H9 (cell line): ENCODE data around the gene GABBR2. TPM values are rescaled to one million over a fixed set of nuclear protein-coding genes. Genes with fewer than 3 reads are reported as not detected.

Source experiments
- DNase-seq: peaks from one replicate; pipeline ENCODE4 v3.0.0-alpha.2; 2017
- H2AFZ ChIP-seq: one replicate; pipeline ENCODE4 v1.6.1; 2013; ENCODE audit warnings: mild to moderate bottlenecking, low read length, control low read depth, moderate library complexity
- H2AK5ac ChIP-seq: 2 replicates; pipeline ENCODE4 v1.6.1; 2013; ENCODE audit warnings: low read length, control low read depth, mixed read lengths; ENCODE audit not compliant: insufficient read length
- H2BK120ac ChIP-seq: one replicate; pipeline ENCODE4 v1.6.1; 2013; ENCODE audit warnings: low read depth, mild to moderate bottlenecking, low read length, control low read depth, inconsistent platforms; ENCODE audit not compliant: poor library complexity, severe bottlenecking
- H2BK12ac ChIP-seq: 2 replicates; pipeline ENCODE4 v1.6.1; 2013; ENCODE audit warnings: low read length, control low read depth, mixed read lengths, low read depth; ENCODE audit not compliant: insufficient read length
- H2BK15ac ChIP-seq: 2 replicates; pipeline ENCODE4 v1.6.1; 2013; ENCODE audit warnings: low read depth, low read length, control low read depth
- H2BK20ac ChIP-seq: one replicate; pipeline ENCODE4 v1.6.1; 2013; ENCODE audit warnings: low read depth, mild to moderate bottlenecking, low read length, control low read depth, inconsistent platforms; ENCODE audit not compliant: poor library complexity, severe bottlenecking
- H2BK5ac ChIP-seq: 2 replicates; pipeline ENCODE4 v1.6.1; 2013; ENCODE audit warnings: low read length, control low read depth, mixed read lengths; ENCODE audit not compliant: insufficient read length
- H3K14ac ChIP-seq: 2 replicates; pipeline ENCODE4 v1.6.1; 2013; ENCODE audit warnings: low read length, control low read depth; ENCODE audit not compliant: insufficient read depth
- H3K18ac ChIP-seq: 2 replicates; pipeline ENCODE4 v1.6.1; 2013; ENCODE audit warnings: low read depth, mild to moderate bottlenecking, mixed read lengths, low read length, control low read depth; ENCODE audit not compliant: insufficient read length
- H3K23ac ChIP-seq: 2 replicates; pipeline ENCODE4 v1.6.1; 2013; ENCODE audit warnings: low read length, control low read depth, mixed read lengths, low read depth; ENCODE audit not compliant: insufficient read length
- H3K23me2 ChIP-seq: 2 replicates; pipeline ENCODE4 v1.6.1; 2013; ENCODE audit warnings: low read depth, mild to moderate bottlenecking, mixed read lengths, low read length, control low read depth; ENCODE audit not compliant: insufficient read length, poor library complexity, severe bottlenecking
- H3K27ac ChIP-seq: 2 replicates; pipeline ENCODE4 v1.5.1; 2013; ENCODE audit warnings: low read length, control low read depth, mixed read lengths, low read depth; ENCODE audit not compliant: insufficient read length
- H3K27me3 ChIP-seq: 2 replicates; pipeline ENCODE4 v1.6.1; 2013; ENCODE audit warnings: low read length, control low read depth, inconsistent platforms; ENCODE audit not compliant: insufficient read depth
- H3K4ac ChIP-seq: 2 replicates; pipeline ENCODE4 v1.6.1; 2013; ENCODE audit warnings: low read depth, mild to moderate bottlenecking, control low read depth, inconsistent platforms, low read length, moderate library complexity
- H3K4me1 ChIP-seq: 2 replicates; pipeline ENCODE4 v1.6.1; 2013; ENCODE audit warnings: low read length, control low read depth, inconsistent platforms; ENCODE audit not compliant: insufficient read depth
- H3K4me2 ChIP-seq: 2 replicates; pipeline ENCODE4 v1.6.1; 2013; ENCODE audit warnings: low read length, control low read depth, mixed read lengths; ENCODE audit not compliant: insufficient read length, insufficient read depth
- H3K56ac ChIP-seq: 2 replicates; pipeline ENCODE4 v1.6.1; 2013; ENCODE audit warnings: low read depth, mild to moderate bottlenecking, mixed read lengths, low read length, control low read depth; ENCODE audit not compliant: insufficient read length
- H3K79me1 ChIP-seq: 2 replicates; pipeline ENCODE4 v1.6.1; 2013; ENCODE audit warnings: low read depth, mild to moderate bottlenecking, moderate library complexity, low read length, control low read depth, inconsistent platforms; ENCODE audit not compliant: insufficient read depth, poor library complexity, severe bottlenecking
- H3K79me2 ChIP-seq: 2 replicates; pipeline ENCODE4 v1.6.1; 2013; ENCODE audit warnings: low read length, control low read depth, inconsistent platforms; ENCODE audit not compliant: insufficient read depth
- H3K9ac ChIP-seq: 2 replicates; pipeline ENCODE4 v1.6.1; 2013; ENCODE audit warnings: low read length, control low read depth, mixed read lengths; ENCODE audit not compliant: insufficient read length; ENCODE audit errors: extremely low read depth
- H3K9me3 ChIP-seq: one replicate; pipeline ENCODE4 v1.6.1; 2013; ENCODE audit warnings: low read depth, low read length, inconsistent platforms; ENCODE audit not compliant: control insufficient read depth
- H3T11ph ChIP-seq: one replicate; pipeline ENCODE4 v1.6.1; 2013; ENCODE audit warnings: mild to moderate bottlenecking, low read length, control low read depth, inconsistent platforms
- H4K20me1 ChIP-seq: one replicate; pipeline ENCODE4 v1.6.1; 2013; ENCODE audit not compliant: control insufficient read depth, insufficient read length, insufficient read depth
- H4K5ac ChIP-seq: 2 replicates; pipeline ENCODE4 v1.6.1; 2013; ENCODE audit warnings: low read depth, mild to moderate bottlenecking, mixed read lengths, low read length, control low read depth; ENCODE audit not compliant: insufficient read length
- H4K8ac ChIP-seq: replicated peaks from 2 replicates; pipeline ENCODE4 v1.6.1; 2013; ENCODE audit warnings: low read length, control low read depth, mixed read lengths, low read depth; ENCODE audit not compliant: insufficient read length
- H4K91ac ChIP-seq: 2 replicates; pipeline ENCODE4 v1.6.1; 2013; ENCODE audit warnings: low read depth, mild to moderate bottlenecking, moderate library complexity, mixed read lengths, low read length, control low read depth; ENCODE audit not compliant: insufficient read length
- H3K27ac Mint-ChIP-seq, 3 experiments: 2 replicates in 2 of 3; 3 replicates in 1 of 3; pipeline ENCODE4 v1.8.0; 2020 to 2021; ENCODE audit warnings: mixed read lengths in 3 of 3, mild to moderate bottlenecking in 1 of 3, moderate library complexity in 1 of 3
- H3K27me3 Mint-ChIP-seq: 2 replicates; pipeline ENCODE4 v1.8.0; 2021; ENCODE audit warnings: low read depth, mild to moderate bottlenecking, moderate library complexity, mixed read lengths
- H3K36me3 Mint-ChIP-seq, 3 experiments: 2 replicates in 2 of 3; 3 replicates in 1 of 3; pipeline ENCODE4 v1.8.0; 2020 to 2021; ENCODE audit warnings: low read depth in 3 of 3, mixed read lengths in 3 of 3; ENCODE audit not compliant: insufficient read depth in 1 of 3
- H3K4me1 Mint-ChIP-seq, 2 experiments: 2 replicates each; pipeline ENCODE4 v1.8.0; 2020; ENCODE audit warnings: mixed read lengths in 2 of 2
- H3K4me3 Mint-ChIP-seq, 2 experiments: 2 replicates in 1 of 2; 3 replicates in 1 of 2; pipeline ENCODE4 v1.8.0; 2020 to 2021; ENCODE audit warnings: mild to moderate bottlenecking in 2 of 2, mixed read lengths in 2 of 2, moderate library complexity in 1 of 2
- H3K9me3 Mint-ChIP-seq, 2 experiments: 2 replicates in 1 of 2; 3 replicates in 1 of 2; pipeline ENCODE4 v1.8.0; 2020; ENCODE audit warnings: mild to moderate bottlenecking in 2 of 2, mixed read lengths in 2 of 2, moderate library complexity in 1 of 2
- total RNA-seq: library from RNA; stranded (reverse); gene quantifications from 2 replicates; pipeline ENCODE4 v1.2.1, GENCODE V29; 2021
- TF ChIP-seq, protein P1 (sequence below): fragments of 200-600 bp; sonication (generic); conservative IDR thresholded peaks from 3 replicates; pipeline ENCODE4 v1.8.0; 2021; ENCODE audit warnings: antibody characterized with exemption, mild to moderate bottlenecking

Gene GABBR2
- total RNA-seq, 1 experiment from 2014 or later, result 0.66 TPM

DNA sequence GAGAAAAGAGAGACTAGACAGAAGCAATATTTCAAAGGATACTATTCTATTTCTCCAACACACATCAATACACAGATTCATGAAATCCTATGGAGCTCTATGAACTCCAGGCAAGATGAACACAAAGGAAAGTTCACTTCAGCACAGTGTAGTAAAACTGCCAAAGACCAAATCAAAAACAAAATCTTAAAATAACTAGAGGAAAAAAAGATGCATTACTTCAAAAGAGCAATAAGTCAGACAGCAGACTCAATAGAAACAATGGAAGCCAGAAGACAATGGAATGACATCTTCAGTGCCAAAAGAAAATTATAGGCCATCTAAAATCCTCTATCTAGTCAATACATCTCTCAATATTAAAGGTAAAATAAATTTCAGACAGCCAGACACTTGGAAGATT is 248.0 kb downstream of the GABBR2 start:
- Histone ChIP-seq H4K8ac (no peak overlapping the region), H4K20me1 (no peaks in the 10 kb centered on the region), H3K79me1 (no peaks in the 10 kb centered on the region), H2AFZ (no peak overlapping the region), H3T11ph (no peak overlapping the region), H2BK5ac (no peak overlapping the region), H2BK120ac (no peak overlapping the region), H3K14ac (no peak overlapping the region), H3K27me3 (no peaks in the 10 kb centered on the region), H2AK5ac (no peak overlapping the region), H3K23me2 (no peaks in the 10 kb centered on the region), H3K79me2 (no peaks in the 10 kb centered on the region), H3K23ac (no peak overlapping the region), H3K9ac (no peak overlapping the region), H3K4me1 (no peaks in the 10 kb centered on the region), H3K18ac (no peak overlapping the region), H3K27ac (no peak overlapping the region), H3K4me2 (no peak overlapping the region), H4K91ac (no peak overlapping the region), H2BK12ac (no peak overlapping the region), H3K56ac (no peak overlapping the region), H2BK20ac (no peak overlapping the region), H3K4ac (no peak overlapping the region), H2BK15ac (no peak overlapping the region), H4K5ac (no peak overlapping the region), H3K9me3 (no peaks in the 10 kb centered on the region)
- no peak overlapping the region for H3K4me3 Mint-ChIP-seq
- TF ChIP-seq, protein P1, sequence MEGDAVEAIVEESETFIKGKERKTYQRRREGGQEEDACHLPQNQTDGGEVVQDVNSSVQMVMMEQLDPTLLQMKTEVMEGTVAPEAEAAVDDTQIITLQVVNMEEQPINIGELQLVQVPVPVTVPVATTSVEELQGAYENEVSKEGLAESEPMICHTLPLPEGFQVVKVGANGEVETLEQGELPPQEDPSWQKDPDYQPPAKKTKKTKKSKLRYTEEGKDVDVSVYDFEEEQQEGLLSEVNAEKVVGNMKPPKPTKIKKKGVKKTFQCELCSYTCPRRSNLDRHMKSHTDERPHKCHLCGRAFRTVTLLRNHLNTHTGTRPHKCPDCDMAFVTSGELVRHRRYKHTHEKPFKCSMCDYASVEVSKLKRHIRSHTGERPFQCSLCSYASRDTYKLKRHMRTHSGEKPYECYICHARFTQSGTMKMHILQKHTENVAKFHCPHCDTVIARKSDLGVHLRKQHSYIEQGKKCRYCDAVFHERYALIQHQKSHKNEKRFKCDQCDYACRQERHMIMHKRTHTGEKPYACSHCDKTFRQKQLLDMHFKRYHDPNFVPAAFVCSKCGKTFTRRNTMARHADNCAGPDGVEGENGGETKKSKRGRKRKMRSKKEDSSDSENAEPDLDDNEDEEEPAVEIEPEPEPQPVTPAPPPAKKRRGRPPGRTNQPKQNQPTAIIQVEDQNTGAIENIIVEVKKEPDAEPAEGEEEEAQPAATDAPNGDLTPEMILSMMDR, result no peak
- peaks cover 14 to 41% (median 30%) of the 10 kb centered on the region in 3 experiments; a peak in 6 of 7 replicates for H3K36me3 Mint-ChIP-seq
- peaks cover 7 to 8% of the 10 kb centered on the region in 2 experiments for H3K4me1 Mint-ChIP-seq
- peaks cover 1% of the 10 kb centered on the region for H3K27me3 Mint-ChIP-seq
- H3K9me3 Mint-ChIP-seq, result peaks cover 43 to 48% of the 10 kb centered on the region in 2 experiments
- DNase-seq, result no peak
- H3K27ac Mint-ChIP-seq, result no peak overlapping the region
